ENCODE data around the gene FASTKD2. TPM values are rescaled to one million over a fixed set of nuclear protein-coding genes. Genes with fewer than 3 reads are reported as not detected.
A peak's percentile ranks its signal among the peaks of the same experiment; 100 is the strongest.

Gene FASTKD2
- total and polyA plus RNA-seq, 2 of the 4 experiments (the other 2 are of a cell fraction), result 17.6 to 50.4 TPM

GRCh38 chr2:206764673-206765241, 649 bp upstream of the FASTKD2 start:
- no peak overlapping the region for H2AK5ac ChIP-seq (ENCODE audit: low read depth, low read length)
- CTCF ChIA-PET, result interaction anchor here (0.8 to 1.5 kb wide), 2 partner anchors 16 to 18 kb away, joined by 3 to 4 read pairs; no protein-coding TSS in a partner anchor
- no peaks in the 10 kb centered on the region for H3K9me1 ChIP-seq (ENCODE audit: insufficient read depth, low read length)
- dilution Hi-C loops (cut with HindIII; ENCODE audit: low sequenced_read_pairs, unreplicated experiment) (no loop called here), in situ Hi-C loops (cut with MboI; ENCODE audit: low sequenced_read_pairs) (no loop called here), intact Hi-C loops (cut with micrococcal nuclease) (no loop called here)
- peak overlapping the region; percentile 18; the same call in 1 of the 2 replicates for H3K18ac ChIP-seq (ENCODE audit: low read depth, low read length)
- no peak for TF ChIP-seq MAZ (IDR thresholded peaks at IDR 0.05; ENCODE audit: borderline replicate concordance, low read depth, low read length)
- 0 out of 2 replicates have a peak, but pooled peaks have one; percentile 32 for TF ChIP-seq FOS (IDR thresholded peaks at IDR 0.05; ENCODE audit: low read depth, low read length)
- peak; percentile 94 for TF ChIP-seq CEBPB (IDR thresholded peaks at IDR 0.05; ENCODE audit: low read depth, low read length)
- 14% methylated on average over 6 of the region's 18 CpGs; no CpG with 5 or more reads in 1 of the 2 experiments for WGBS, 2 experiments (ENCODE audit: extremely low coverage in 2 of 2, insufficient read length in 1 of 2)
- peaks cover 10 to 14% of the 10 kb centered on the region in 2 experiments for H3K79me1 ChIP-seq (ENCODE audit: low read depth in 1 of 2, low read length in 2 of 2)
- peak overlapping the region; percentile 36; the same call in 1 of the 2 replicates for H3K14ac ChIP-seq (replicated peaks; ENCODE audit: low read depth, low read length)
- H3K23ac ChIP-seq (ENCODE audit: low read depth, low read length), result no peak overlapping the region
- peak overlapping the region; percentile 56 for H3K9ac ChIP-seq (ENCODE audit: low read depth, low read length)
- peak overlapping the region; percentile 19; the same call in 1 of the 2 replicates for H3K56ac ChIP-seq (ENCODE audit: extremely low read depth, insufficient read depth, low read length)
- H3K4me1 ChIP-seq (ENCODE audit: control insufficient read depth, insufficient read depth, low read length), result no peaks in the 10 kb centered on the region
- H3K4me3 ChIP-seq (ENCODE audit: insufficient read depth, low read depth, low read length), result peak overlapping the region; percentile 75
- peak overlapping the region; percentile 6 for H2BK5ac ChIP-seq (ENCODE audit: low read depth, low read length, poor library complexity, severe bottlenecking)
- peak overlapping the region; percentile 92 for H2AFZ ChIP-seq (replicated peaks; ENCODE audit: low read length, poor library complexity)
- peaks cover 2% of the 10 kb centered on the region; the same call in 1 of the 2 replicates for H3K36me3 ChIP-seq (ENCODE audit: control insufficient read depth, insufficient read depth, low read length)
- H4K91ac ChIP-seq (ENCODE audit: insufficient read depth, low read depth, low read length), result peak overlapping the region; percentile 35
- H2BK20ac ChIP-seq (ENCODE audit: low read depth, low read length), result no peak overlapping the region
- peak overlapping the region; percentile 48 to 51 for H4K8ac ChIP-seq (ENCODE audit: low read depth in 2 of 2, low read length in 2 of 2)
- POLR2A ChIA-PET (ENCODE audit: unreplicated experiment), result no interaction called here
- H3K27ac ChIP-seq (ENCODE audit: insufficient read depth, low read length), result peak overlapping the region; percentile 27
- H2BK120ac ChIP-seq (ENCODE audit: low read depth, low read length), result peak overlapping the region; percentile 22
- H2BK15ac ChIP-seq (ENCODE audit: low read depth, low read length), result no peak overlapping the region; the same call in 2 of the 3 replicates
- H3K9me3 ChIP-seq (ENCODE audit: control insufficient read depth, insufficient read depth, low read length), result no peaks in the 10 kb centered on the region
- no TSS peak for BruUV-seq (replicated peaks)
- H4K5ac ChIP-seq (ENCODE audit: low read depth, low read length), result peak overlapping the region; percentile 53
- peak; percentile 1 for DNase-seq
- H4K20me1 ChIP-seq (ENCODE audit: insufficient read depth, low read length), result no peaks in the 10 kb centered on the region
- peak overlapping the region; percentile 90 for H3K4me2 ChIP-seq (ENCODE audit: low read depth, low read length)
- ATAC-seq (ENCODE audit: low read depth), result no peak
- peaks cover 2% of the 10 kb centered on the region for H3K27me3 ChIP-seq (ENCODE audit: control insufficient read depth, insufficient read depth, low read length)
- no peak overlapping the region for H2AK9ac ChIP-seq (replicated peaks; ENCODE audit: low read depth, low read length, poor library complexity)
- peak overlapping the region; percentile 10; the same call in 1 of the 2 replicates for H3K4ac ChIP-seq (ENCODE audit: low read depth, low read length)
